ENCODE measurements around the gene MET.

The MET gene

GRCh38 chr7:116672596-116673456, 830 bp downstream of the MET start:
- in situ Hi-C loops (cut with MboI; ENCODE audit: low sequenced_read_pairs, unreplicated experiment) = no loop called here
- no peak for DNase-seq (ENCODE audit: low spot score)
- TF ChIP-seq CTCF (IDR thresholded peaks at IDR 0.05; ENCODE audit: borderline replicate concordance, control extremely low read depth, extremely low read depth, insufficient read depth, missing control alignments) = no peak

- in situ Hi-C loops (cut with MboI; ENCODE audit: low sequenced_read_pairs, unreplicated experiment) = no loop called here
- no peak for TF ChIP-seq CTCF (IDR thresholded peaks at IDR 0.05; ENCODE audit: borderline replicate concordance, control extremely low read depth, extremely low read depth, insufficient read depth, missing control alignments)
- no peak for DNase-seq (ENCODE audit: low spot score)
Measured at GRCh38 chr7:116673457-116673865, 1.5 kb downstream of the MET start.

GRCh38 chr7:116674508-116675173, 2.6 kb downstream of the MET start:
- DNase-seq (ENCODE audit: low spot score) = no peak
- in situ Hi-C loops (cut with MboI; ENCODE audit: low sequenced_read_pairs, unreplicated experiment) = no loop called here
- no peak for TF ChIP-seq CTCF (IDR thresholded peaks at IDR 0.05; ENCODE audit: borderline replicate concordance, control extremely low read depth, extremely low read depth, insufficient read depth, missing control alignments)

GRCh38 chr7:116675812-116676355, 3.9 kb downstream of the MET start:
- no peak for TF ChIP-seq CTCF (IDR thresholded peaks at IDR 0.05; ENCODE audit: borderline replicate concordance, control extremely low read depth, extremely low read depth, insufficient read depth, missing control alignments)
- DNase-seq (ENCODE audit: low spot score) = no peak
- in situ Hi-C loops (cut with MboI; ENCODE audit: low sequenced_read_pairs, unreplicated experiment) = no loop called here

GRCh38 chr7:116678780-116679179, 6.8 kb downstream of the MET start:
- in situ Hi-C loops (cut with MboI; ENCODE audit: low sequenced_read_pairs, unreplicated experiment) = no loop called here
- TF ChIP-seq CTCF (IDR thresholded peaks at IDR 0.05; ENCODE audit: borderline replicate concordance, control extremely low read depth, extremely low read depth, insufficient read depth, missing control alignments) = no peak
- DNase-seq (ENCODE audit: low spot score) = no peak

- in situ Hi-C loops (cut with MboI; ENCODE audit: low sequenced_read_pairs, unreplicated experiment) = no loop called here
- TF ChIP-seq CTCF (IDR thresholded peaks at IDR 0.05; ENCODE audit: borderline replicate concordance, control extremely low read depth, extremely low read depth, insufficient read depth, missing control alignments) = no peak
- peak; percentile 25 for DNase-seq (ENCODE audit: low spot score)
Measured at GRCh38 chr7:116679500-116679899, 7.5 kb downstream of the MET start.
